ENCODE measurements around the gene OR52A5. TPM values are rescaled to one million over a fixed set of nuclear protein-coding genes. Genes with fewer than 3 reads are reported as not detected.

The OR52A5 gene
- total RNA-seq: not detected in 2 replicates

DNA sequence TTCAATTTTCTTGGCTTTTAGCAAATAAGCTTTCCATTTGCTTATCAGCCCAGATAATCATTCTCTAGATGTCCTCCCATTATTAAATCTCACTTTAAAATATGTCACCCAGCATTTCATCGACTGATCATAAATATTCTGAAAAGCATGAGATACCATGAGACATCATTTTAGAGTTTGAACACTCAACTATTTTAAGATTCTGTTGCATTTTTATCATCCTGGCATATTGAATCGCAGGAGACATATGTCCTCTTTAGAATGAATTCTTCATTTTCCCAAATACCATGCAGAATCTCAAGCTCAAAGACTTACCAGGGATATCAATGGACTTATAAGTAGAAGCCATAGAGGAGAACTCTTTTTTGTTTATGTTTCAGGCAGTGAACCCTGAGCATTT lies at the start of gene OR52A5:
OR52A5 (minus strand) TSS at position 361 of the 400 bp plus-strand sequence. CDS start 5,714 bp downstream, outside the sequence.

GRCh38 chr11:5154657-5155056 lies 16.5 kb upstream of the OR52A5 start, which contains the start of gene OR52A1:
OR52A1 (minus strand) TSS chr11:5154757; CDS start chr11:5152369, 2,388 bp downstream.

Other genes with a start within 250 kb of the OR52A5 start
- gene OR51A7, start 234.6 kb downstream of the OR52A5 start, total RNA-seq: not detected in 2 replicates
- gene OR51G2, start 219.0 kb downstream of the OR52A5 start, total RNA-seq: not detected in 2 replicates
- not detected in 2 replicates for gene OR51G1, start 214.0 kb downstream of the OR52A5 start, total RNA-seq
- gene OR51A4, start 190.8 kb downstream of the OR52A5 start, total RNA-seq: under 0.01 TPM in 1 of 2 replicates, not detected in the other
- not detected in 2 replicates for gene OR51A2, start 182.6 kb downstream of the OR52A5 start, total RNA-seq
- gene OR51L1, start 143.5 kb downstream of the OR52A5 start, total RNA-seq: not detected in 2 replicates
- not detected in 2 replicates for gene OR52J3, start 91.8 kb downstream of the OR52A5 start, total RNA-seq
- not detected in 2 replicates for gene OR52E2, start 78.7 kb downstream of the OR52A5 start, total RNA-seq
- gene OR52E1, start 68.8 kb downstream of the OR52A5 start, total RNA-seq: not detected in 2 replicates
- gene OR52A1, start 16.4 kb upstream of the OR52A5 start, total RNA-seq: not detected in 2 replicates
- gene OR51V1, start 62.3 kb upstream of the OR52A5 start, total RNA-seq: not detected in 2 replicates
- not detected in 2 replicates for gene HBB, start 88.7 kb upstream of the OR52A5 start, total RNA-seq
- 0.19 TPM in 1 of 2 replicates, not detected in the other for gene HBD, start 96.1 kb upstream of the OR52A5 start, total RNA-seq
- gene HBG1, start 111.5 kb upstream of the OR52A5 start, total RNA-seq: not detected in 2 replicates
- gene HBG2, start 116.4 kb upstream of the OR52A5 start, total RNA-seq: not detected in 2 replicates
- not detected in 2 replicates for gene HBE1, start 131.6 kb upstream of the OR52A5 start, total RNA-seq
- gene OR51B4, start 163.6 kb upstream of the OR52A5 start, total RNA-seq: not detected in 2 replicates
- gene OR51B2, start 185.9 kb upstream of the OR52A5 start, total RNA-seq: 0.28 TPM in 1 of 2 replicates, not detected in the other
- 0.28 TPM in 1 of 2 replicates, not detected in the other for gene OR51B5, start 205.2 kb upstream of the OR52A5 start, total RNA-seq
- gene OR51B6, start 213.2 kb upstream of the OR52A5 start, total RNA-seq: not detected in 2 replicates
- not detected in 2 replicates for gene OR51M1, start 245.5 kb upstream of the OR52A5 start, total RNA-seq

All from regular cardiac myocyte (primary cell).